Stimulated activated CD4-positive, alpha-beta T cell treated with anti-CD3 and anti-CD28 coated beads, Interleukin-2, amount 100 ng/mL, for 24 hours (primary cell): ENCODE results near the gene KRTAP5-7.
"Not testable (repeated sequence)": the region's sequence is repeated elsewhere in the genome, so short reads cannot be mapped to it uniquely, and the experiment has no call there.

Experiments
- DNase-seq, 2 donors: peaks; one replicate each; pipeline ENCODE4 v3.0.0-alpha.2; 2020

Gene KRTAP5-7

DNA sequence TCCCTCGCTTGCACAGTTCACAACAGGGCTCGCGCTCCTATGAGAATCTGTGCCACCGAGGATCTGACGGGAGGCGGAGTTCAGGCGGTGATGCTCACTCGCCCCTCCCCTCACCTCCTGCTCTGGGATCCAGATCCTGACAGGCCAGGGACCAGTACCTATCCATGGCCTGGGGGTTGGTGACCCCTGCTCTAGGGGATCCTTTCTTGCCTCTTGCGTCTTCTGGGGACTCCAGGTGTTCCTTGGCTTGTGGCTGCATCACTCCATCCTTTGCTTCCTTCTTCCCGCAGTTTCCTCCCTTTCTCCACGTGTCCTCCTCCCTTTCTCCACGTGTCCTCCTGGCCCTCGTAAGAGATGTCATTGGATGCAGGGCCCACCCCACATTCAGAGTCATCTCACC is 30.6 kb upstream of the KRTAP5-7 start:
- DNase-seq = no peak

DNA sequence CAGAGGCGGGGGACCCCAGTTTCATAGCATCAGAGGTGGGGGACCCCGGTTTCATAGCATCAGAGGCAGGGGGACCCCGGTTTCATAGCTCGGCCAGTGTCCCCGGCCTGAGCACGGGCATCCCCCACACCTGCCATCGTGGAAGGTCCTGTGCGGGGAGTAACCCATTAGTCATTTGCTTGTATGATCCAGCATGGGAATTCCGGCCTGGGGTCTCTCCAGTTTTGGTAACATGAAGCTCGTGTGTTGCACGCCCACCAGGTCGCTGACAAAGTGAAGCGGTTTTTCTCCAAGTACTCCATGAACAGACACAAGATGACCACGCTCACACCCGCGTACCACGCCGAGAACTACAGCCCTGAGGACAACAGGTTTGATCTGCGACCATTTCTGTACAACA is 29.0 kb upstream of the KRTAP5-7 start:
- DNase-seq = no peak

DNA sequence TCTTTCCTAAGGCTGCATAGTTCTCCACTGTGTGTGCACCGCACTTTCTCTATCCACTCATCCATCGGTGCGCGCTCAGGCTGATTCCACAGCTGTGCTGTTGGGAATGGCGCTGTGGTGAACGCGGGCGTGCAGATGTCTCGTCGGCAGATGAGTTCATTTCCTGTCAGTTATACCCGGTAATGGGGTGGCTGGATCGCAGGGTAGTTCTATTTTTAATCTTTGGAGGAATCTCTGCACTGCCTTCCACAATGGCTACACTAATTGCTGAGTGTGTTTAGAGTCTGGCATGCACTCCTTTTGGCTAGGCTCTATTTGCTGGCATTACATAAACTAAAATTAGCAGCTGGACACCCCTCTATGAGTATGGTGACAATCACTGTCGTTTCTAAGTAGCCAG is 27.9 kb upstream of the KRTAP5-7 start:
- DNase-seq = no peak

DNA sequence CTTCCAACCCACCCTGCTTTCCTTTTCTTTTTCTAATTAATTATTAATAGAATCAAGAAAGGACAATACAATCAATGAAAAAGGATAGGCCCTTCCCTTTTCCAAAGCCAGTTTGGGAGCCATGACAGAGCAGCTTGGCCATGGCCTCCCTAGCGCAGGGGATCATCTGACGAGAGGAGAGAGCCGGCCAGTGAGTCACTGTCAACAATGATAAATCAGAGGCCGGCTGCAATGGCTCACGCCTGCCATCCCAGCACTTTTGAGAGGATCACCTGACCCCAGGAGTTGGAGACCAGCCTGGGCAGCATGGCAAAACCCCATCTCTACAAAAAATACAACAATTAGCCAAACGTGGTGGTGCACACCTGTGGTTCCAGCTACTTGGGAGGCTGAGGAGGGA is 27.5 kb upstream of the KRTAP5-7 start:
- no peak for DNase-seq

- DNase-seq = no peak
Measured at GRCh38 chr11:71500601-71501021, 26.5 kb upstream of the KRTAP5-7 start.

DNA sequence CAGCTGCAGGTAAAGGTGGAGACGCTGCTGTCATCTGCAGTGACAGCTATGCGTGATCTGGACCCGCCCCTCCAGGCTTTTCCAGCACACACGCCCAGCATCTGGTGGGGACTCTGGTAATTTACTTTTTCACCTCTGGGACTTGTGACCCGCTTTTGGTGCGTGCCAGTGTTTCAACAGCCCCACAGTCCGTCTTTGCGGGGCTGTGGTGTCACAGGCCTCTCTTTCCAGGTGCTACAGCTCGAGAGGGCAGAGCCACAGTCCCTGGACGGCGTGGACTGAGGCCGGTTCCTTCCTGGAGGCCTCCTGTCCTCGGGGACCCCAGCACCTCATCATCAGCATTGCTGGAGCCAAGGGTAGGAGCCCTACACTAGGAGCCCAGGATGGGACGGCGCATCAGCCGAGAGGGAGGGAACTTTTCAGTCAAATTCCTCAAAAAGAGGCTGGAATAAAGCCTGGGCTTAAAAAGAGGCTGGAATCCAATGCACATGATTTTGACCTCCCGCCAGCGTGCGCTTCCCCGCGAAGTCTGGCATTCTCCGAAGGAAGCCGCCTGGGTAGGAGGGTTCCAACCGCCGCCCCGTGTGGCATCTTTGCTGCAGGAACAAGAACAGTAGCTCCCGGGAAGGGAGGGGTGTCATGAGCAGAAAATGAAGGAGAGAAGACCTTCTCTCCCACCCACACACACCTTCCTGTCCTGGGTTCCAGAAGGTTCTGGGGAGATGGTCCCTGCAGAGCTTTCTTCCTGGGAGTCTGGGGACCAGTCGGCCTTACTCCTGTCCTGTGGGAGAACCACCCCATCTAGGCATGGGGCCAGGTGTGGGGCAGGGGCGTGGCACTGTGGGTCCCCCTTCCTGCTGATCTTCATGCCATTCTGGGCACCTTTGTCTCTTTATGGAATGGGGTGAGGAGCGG is 25.7 kb upstream of the KRTAP5-7 start:
- DNase-seq = no peak

- DNase-seq = no peak
Measured at GRCh38 chr11:71502026-71502425, 25.0 kb upstream of the KRTAP5-7 start.

DNA sequence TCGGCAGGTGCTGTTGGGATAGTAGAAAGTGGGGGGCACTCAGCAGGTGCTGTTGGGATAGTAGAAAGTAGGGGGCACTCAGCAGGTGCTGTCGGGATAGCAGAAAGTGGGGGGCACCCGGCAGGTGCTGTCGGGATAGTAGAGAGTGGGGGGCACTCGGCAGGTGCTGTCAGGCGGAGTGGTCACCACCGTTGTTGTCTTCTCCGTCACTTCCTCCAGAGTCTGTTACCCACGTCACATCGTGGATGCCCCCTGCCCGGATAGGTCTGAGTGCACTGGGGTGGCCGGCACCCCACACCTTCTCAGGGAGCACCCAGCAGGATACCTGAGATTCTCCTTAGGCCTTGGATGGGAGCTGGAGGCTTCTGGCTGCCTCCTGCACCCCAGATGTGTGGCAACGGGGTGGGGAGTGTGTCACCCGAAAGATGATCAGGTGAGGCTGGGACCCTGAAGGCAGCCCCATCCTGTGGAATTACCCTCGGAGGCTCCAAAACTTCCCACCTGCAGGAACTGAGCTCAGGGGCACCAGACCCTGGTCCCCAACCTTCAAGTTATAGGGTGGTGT is 24.1 kb upstream of the KRTAP5-7 start:
- DNase-seq = no peak

GRCh38 chr11:71504531-71504930 is 22.5 kb upstream of the KRTAP5-7 start:
- DNase-seq = no peak

- DNase-seq = no peak
Measured at GRCh38 chr11:71505001-71505400, 22.1 kb upstream of the KRTAP5-7 start.

DNA sequence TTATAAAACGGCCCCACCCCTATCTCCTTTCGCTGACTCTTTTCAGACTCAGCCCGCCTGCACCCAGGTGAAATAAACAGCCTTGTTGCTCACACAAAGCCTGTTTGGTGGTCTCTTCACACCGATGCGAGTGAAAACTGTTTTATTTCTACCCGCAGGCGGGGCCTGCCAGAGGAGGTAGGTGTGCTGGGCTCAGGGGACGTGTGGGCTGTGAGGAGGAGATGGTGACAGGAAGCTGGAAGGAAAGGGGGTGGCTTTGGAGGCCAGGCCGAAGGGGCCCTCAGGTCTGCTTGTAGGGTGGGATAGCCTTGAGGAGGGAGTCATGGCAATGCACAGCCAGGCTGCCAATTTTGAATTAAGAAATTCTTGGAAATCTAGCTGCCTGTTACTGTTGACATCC is 21.3 kb upstream of the KRTAP5-7 start:
- no peak for DNase-seq

DNA sequence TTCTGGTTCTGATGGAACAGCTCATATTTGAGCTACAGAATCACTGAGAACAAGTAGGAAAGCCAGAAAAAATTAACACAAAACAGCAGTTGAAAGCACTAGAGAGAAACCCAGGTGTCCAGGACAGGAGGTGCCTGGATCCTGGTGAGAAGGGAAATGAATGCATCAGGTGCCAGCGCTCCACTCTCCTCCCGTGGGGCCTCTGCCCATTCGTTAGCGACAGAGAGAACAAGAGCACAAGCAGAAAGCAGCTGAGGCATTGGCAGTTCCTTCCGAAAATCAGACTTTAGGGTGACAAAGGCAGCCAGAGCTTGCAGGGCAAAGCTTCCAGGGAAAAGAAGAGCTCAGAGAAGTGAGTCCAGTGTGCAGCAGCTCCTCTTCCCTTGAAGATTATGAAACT is 20.0 kb upstream of the KRTAP5-7 start:
- no peak for DNase-seq

DNA sequence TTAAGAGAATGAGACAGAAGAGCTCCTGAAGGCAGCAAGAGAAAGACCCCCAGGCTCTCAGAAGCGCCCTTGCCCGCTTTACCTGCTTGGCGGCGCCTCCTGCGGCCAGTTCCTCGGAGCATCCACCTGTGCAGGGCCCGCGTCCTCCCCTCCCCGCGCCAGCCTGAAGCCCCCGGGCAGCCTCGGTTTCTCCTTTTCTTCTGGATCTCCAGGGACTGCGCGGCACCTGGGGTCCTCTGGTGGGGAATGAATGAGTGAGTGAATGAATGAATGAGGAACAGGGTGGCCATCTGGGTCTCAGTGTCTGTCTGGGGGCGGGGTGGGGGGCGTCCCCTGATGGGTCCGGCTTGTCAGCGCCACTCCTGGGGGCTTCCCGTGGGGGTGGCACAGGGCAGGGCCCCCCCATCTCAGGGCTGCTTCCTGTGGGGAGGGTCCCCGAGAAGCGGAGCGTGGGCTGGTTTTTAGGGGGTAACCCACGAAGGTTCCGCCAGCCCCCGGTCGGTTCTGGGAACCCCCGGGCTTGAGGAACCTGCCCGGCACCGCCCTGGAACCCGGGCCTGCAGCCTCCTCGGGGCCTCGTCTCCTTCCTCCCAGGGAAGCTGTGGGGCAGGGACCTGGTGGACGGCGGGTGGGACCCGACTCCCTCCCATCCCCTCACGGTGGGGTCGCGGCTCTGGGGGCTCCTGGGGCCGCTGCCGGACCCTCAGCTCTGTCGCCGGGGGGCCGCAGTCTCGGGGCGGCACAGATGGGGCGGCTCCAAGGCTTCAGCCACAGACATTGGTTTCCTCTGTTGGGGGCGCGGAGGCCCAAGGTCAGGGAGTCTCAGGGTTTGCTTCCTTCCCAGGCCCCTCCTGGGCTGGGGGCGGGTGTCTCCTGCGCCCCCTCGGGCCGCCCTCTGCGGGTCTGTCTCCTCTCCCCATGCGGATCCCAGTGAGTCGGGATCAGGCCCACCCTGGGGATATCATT is 8.3 kb upstream of the KRTAP5-7 start:
- no peak for DNase-seq

DNA sequence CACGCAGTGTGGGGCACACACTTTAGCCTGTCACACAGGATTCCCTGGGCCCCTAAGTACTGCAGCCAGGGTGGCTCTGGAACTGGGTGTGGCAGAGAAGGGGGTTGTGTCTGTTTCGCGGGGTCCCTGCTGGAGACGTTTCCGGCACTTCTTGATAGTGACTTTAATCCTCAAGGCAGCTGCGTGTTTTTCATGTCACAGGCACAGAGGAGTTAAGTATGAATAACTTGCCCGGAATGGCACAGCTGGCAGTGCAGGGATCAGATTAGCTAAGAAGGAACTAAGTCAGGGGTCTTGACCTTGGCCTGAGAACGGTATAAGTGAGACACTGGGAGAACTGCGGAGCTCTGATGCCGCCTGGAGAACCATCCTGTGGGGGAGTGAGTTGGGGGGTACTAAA is 7.5 kb upstream of the KRTAP5-7 start:
- no peak for DNase-seq

DNA sequence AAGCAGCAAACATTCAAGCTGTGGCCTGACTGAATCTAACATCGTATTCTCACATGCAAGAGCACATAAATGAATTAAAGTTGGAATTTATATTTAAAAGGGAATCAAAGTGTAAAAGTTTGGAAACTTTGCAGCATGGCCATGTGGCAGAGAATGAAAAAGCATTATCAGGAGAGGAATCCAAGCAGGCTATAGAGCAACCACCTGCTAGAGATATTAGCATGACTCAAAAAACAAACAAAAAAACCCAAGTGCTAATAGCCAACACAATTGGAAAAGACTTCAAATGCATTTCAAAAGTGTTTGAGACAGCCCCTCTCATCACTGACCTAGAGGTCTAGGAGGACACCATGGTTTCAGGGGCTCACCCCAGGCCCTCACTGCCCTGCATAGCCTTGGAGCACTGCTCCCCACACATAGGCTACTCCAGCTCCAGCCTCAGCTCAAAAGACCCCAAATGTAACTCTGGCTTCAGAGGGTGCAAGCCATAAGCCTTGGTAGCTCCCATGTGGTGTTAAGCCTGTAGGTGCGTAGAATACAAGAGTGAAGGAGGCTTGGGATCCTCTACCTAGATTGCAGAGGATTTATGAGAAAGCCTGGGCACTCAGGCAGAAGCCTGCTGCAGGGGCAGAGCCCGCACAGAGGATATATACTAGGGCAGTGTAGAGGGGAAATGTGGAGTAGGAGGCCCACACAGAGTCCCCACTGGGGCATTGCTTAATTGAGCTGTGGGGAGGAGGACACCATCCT is 1.7 kb upstream of the KRTAP5-7 start:
- DNase-seq = no peak

GRCh38 chr11:71525938-71526495 is 1.1 kb upstream of the KRTAP5-7 start:
- no peak for DNase-seq

- no peak for DNase-seq
Measured at GRCh38 chr11:71527576-71528210, 626 bp downstream of the KRTAP5-7 start.

DNA sequence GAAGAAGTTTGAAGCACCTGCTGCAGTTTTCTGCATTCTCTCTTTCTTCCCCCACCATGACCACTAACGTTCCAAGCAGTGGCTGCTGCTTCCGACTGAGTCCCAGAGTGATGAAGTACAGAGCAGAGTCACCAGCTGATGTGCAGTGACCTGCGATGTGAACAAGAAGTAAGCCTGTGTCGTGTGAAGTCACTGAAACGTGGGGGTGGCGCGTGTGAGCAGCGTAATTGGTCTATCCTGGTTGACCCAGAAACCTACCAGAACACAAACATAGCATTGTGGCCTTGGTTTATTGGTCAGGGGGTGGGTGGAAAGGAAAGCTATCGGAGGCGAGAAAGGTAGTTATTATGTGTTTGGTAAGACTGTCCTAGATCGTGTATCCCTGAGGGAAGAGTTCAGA is 3.5 kb downstream of the KRTAP5-7 start:
- no peak for DNase-seq

GRCh38 chr11:71532036-71532610 is 5.1 kb downstream of the KRTAP5-7 start:
- no peak for DNase-seq

DNA sequence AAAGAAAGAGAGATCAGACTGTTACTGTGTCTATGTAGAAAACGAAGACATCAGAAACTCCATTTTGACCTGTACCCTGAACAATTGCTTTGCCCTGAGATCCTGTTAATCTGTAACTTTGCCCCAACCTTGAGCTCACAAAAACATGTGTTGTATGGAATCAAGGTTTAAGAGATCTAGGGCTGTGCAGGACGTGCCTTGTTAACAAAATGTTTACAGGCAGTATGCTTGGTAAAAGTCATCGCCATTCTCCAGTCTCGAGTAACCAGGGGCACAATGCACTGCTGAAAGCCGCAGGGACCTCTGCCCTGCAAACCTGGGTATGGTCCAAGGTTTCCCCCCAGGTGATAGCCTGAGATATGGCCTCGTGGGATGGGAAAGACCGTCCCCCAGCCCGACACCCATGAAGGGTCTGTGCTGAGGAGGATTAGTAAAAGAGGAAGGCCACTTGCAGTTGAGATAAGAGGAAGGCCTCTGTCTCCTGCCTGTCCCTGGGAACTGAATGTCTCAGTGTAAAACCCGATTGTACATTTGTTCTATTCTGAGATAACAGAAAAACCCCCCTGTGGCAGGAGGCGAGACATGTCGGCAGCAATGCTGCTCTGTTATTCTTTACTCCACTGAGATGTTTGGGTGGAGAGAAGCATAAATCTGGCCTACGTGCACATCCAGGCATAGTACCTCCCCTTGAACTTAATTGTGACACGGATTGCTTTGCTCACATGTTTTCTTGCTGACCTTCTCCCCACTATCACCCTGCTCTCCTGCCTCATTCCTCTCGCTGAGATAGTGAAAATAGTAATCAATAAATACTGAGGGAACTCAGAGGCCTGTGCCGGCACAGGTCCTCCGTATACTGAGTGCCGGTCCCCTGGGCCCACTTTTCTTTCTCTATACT is 7.9 kb downstream of the KRTAP5-7 start:
- not testable (repeated sequence) for DNase-seq
